SKM-1 (cell line): ENCODE results near the gene ABCA6.

Source experiments
- DNase-seq: peaks from one replicate; lab custom pipeline; 2025; ENCODE audit not compliant: unreplicated experiment; lab: John Stamatoyannopoulos, UW

Gene ABCA6

DNA sequence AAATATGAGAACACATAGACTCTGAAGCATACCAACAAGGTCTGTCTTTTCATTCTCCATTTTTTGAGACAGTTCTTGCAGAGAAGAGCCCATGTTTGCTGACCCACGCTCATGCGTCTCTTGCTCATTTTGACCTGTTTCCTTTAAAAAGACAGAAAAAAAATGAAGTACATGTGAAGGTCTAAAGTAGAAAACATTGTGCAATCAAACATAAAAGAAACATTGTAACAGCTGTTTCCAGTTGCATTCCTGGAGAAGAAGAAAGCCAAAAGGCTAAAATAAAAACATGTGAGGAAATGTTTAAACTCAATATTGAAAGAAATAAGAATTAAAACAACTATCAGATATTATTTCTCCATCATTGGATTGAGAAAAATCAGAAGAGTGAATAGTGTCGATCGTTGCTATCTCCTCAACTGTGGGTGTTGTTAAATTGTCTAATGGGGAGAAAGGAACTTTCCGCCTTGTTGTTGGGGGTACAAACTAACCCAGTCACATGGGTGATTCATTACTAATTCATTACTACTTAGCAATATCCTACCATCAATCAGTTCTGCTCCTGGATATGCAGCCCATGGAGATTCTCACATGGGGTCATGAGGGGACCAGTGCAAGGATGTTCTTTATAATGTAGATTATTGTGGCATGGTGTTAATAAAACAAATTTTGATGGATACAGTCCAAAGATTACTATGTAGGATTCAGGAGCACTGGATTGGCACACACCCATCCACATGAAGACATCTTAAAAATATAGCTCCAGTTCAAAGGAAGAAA, 90.5 kb downstream of the ABCA6 start:
- DNase-seq = no peak

DNA sequence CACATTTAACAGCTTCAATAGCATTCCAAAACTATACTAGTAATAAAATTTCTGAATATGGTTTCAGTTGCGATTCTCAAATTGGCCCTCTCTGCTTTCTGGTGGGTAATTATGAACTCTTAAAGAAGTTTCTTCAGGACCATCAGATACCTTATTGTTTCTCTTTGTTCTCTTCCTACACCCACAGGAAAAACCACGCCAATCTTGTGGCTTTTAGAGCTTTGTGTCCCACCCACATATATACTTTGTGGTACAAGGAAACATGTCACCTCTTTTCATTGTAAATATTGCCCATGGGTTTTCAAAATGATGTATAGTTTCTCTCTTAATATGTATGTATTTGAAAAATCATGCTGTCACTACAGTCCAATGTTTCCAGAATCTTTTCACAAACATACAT, 93.1 kb downstream of the ABCA6 start:
- no peak for DNase-seq

DNA sequence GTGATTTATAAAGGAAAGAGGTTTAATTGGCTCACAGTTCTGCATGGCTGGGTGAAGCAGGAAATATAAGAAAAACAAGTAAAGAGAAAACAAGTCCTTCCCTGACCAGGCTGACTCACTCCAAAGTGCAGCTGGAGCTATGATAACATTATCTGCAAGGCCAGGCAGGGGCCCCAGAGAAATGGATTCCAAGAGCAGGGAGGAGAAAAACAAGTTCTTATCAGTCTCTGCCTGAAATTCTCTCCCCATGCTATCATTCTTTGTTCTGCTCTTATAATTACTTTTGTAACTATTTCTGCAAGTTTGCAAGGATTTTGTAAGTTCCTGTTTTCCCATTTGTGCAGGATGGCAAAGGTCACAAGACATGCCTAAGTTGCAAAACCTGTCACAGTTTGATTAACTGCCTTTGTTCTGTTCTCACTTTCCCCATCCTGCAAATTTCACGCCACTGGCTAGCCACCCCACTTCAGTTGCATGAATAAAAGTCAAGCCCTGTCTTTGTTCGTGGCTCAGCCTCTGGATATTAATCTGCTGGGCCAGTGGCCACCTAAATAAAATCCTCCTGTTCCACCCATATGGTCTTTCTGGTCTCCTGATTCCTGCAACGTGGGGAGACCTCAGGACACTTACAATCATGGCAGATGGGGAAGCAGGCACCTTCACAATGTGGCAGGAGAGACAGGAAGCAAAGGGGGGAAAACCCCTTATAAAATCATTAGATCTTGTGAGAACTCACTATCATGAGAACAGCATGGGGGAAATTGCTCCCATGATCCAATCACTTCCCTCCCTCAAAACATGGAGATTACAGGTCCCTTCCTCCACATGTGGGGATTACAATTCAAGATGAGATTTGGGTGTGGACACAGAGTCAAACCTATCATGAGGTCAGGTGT, 94.1 kb downstream of the ABCA6 start:
- peak; percentile 92 for DNase-seq

DNA sequence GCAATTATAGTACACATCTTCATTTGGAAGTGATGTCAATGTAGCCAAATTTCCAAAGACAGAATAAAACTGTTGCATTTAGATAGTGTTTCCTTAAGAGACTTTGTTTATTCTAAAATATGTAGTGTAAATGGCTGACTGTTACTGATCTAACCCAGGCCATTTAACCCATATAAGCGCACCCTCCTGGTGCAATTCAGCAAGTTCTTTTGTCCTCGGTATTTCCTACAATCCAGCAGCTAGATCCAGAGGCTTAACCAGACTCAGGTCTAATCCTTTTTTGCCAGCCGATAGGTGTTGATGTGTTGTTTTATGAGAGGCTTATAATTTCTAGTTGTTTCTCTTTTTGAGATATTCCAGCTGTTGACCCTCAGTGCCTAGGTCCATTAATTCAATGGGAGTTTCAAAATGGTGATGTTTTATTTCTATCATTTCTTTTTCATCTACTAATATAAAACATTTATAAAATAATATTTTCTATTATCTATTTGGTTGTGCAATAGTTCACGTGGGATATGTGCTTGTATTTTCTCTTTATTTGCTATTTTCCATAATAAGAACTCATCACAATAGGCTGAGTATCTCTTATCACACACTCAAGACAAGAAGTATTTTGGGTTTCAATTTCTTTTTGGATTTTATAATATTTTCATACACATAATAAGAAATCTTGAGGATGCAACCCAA, 95.4 kb downstream of the ABCA6 start:
- no peak for DNase-seq

DNA sequence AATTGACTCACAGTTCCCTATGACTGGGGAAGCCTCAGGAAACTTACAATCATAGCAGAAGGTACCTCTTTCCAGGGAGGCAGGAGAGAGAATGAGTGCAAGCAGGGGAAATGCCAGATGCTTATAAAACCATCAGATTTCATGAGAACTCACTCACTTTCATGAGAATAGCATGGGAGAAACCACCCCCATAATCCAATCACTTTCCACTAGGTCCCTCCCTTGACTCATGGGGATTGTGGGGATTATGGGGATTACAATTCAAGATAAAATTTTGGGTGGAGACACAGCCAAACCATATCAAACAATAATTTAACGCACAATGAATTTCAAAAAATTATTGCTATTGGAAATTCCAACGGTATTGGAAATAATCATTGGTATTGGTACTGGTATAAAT, 96.0 kb downstream of the ABCA6 start:
- DNase-seq = no peak

DNA sequence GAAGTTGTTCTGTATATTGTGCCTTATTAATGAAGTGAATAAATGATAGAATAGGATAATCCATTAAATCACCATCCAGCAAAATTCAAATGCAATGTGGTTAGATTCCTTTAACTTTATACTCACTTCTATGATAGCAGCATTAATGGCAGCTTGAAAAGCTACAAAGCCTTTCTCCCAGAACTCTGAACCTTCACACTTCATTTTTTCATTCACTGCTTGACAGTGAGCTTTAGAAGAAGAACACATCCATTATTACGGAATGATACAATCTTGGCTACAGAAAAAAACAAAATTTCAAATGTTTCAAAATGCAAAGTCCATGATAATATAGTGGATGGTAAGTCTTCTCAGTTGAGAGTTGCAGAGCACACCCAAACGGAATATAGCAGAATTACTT, 97.3 kb downstream of the ABCA6 start:
- no peak for DNase-seq

DNA sequence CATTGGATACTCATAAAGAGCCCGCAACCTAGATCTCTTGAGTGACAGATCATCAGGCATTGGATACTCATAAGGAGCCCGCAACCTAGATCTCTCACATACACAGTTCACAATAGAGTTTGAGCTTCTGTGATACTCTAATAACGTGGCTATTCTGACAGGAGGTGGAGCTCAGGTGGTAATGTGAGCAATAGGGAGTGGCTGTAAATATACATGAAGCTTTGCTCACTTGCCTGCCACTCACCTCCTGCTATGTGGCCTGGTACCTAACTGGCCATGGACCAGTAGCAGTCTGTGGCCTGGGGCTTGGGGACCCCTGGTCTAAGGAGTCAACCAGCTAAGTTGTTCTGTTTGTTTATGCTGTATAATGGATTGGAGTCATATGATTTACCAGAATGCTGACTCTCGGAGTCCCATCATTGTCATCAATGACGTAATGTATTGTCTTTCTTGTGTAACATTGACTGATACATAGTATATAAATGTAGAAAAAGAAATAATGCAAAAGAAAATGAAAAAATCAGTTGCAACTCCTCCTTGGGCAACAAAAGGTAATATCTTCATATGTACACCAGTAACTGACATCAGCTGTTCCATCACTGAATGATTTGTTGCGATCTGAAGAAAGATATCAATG, 98.5 kb downstream of the ABCA6 start:
- DNase-seq = no peak

DNA sequence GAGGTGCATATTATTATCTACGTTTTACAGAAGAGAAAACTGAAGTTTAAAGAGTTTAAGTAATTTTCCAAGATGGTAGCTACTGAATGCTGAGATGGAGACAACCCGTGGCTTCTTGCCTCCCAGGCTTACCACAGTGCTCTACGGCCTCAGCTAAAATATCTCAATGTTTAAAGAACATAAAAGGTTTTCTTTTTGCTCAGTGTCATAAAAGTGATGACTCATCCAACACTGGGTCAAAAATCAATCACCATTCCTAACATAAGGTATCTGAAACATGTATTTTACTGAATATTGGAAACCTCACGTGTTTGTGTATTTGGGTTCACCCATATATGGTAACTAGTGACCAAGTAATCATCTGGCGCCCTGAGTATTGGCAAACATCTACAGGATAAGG, 99.4 kb downstream of the ABCA6 start:
- no peak for DNase-seq

DNA sequence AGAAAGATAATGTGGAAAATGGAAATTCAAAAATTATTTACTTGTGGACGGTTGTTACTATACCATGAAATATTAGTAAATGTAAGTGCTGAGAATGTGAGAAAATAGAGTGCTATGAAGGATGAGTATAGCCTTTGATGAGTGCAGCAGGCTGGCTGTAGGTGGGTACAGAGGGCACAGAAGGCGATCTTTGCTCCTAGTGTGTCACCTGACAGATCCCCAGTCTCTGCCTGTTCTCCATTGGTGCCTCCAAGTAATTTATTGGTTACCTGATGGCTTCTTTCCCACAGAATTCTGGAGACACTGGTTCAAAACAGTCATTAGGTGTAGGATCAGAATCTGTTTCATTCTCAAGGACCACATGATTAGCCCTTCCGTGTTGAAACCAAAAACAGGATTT, 109.9 kb downstream of the ABCA6 start:
- no peak for DNase-seq

DNA sequence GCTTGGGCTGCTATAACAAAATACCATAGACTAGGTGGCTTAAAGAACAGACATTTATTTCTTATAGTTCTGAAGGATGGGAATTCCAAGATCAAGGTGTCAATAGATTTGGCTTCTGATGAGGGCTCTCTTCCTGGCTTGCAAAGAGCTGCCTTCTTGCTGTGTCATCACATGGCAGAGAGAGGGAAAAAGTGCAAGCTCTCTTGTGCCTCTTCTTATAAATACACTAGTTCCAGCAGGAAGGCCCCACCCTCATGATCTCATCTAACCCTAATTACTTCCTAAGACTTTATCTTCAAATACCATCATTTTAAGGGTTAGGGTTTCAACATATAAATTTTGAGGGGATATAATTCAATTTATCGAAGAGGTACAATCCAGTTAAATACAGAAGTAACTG, 111.5 kb downstream of the ABCA6 start:
- DNase-seq = no peak
